ENCODE results near the gene SRPX2.

SRPX2 gene

GRCh38 chrX:100650841-100651240 is 6.8 kb downstream of the SRPX2 start:
- no peak for DNase-seq

- DNase-seq: no peak
Measured at GRCh38 chrX:100652266-100652665, 8.3 kb downstream of the SRPX2 start.

GRCh38 chrX:100654261-100654660 is 10.3 kb downstream of the SRPX2 start:
- peak in 1 of 2 experiments; percentile 14 for DNase-seq

- no peak for DNase-seq
Measured at GRCh38 chrX:100658941-100659381, 15.0 kb downstream of the SRPX2 start.

- no peak for DNase-seq
Measured at GRCh38 chrX:100659431-100660137, 15.6 kb downstream of the SRPX2 start.

- no peak for DNase-seq
Measured at GRCh38 chrX:100662170-100662569, 18.2 kb downstream of the SRPX2 start.

GRCh38 chrX:100662796-100663195 is 18.8 kb downstream of the SRPX2 start:
- DNase-seq: no peak

GRCh38 chrX:100663642-100664041 is 19.6 kb downstream of the SRPX2 start:
- no peak for DNase-seq

- no peak for DNase-seq
Measured at GRCh38 chrX:100672966-100673365, 29.0 kb downstream of the SRPX2 start.

GRCh38 chrX:100673397-100673953 is 29.5 kb downstream of the SRPX2 start:
- no peak for DNase-seq

GRCh38 chrX:100674705-100675104 is 30.7 kb downstream of the SRPX2 start:
- no peak for DNase-seq

- no peak for DNase-seq
Measured at GRCh38 chrX:100677611-100678181, 33.7 kb downstream of the SRPX2 start.

GRCh38 chrX:100680756-100681155 is 36.8 kb downstream of the SRPX2 start:
- DNase-seq: no peak

GRCh38 chrX:100681599-100681998 is 37.6 kb downstream of the SRPX2 start:
- DNase-seq: no peak

- DNase-seq: no peak
Measured at GRCh38 chrX:100682939-100683338, 38.9 kb downstream of the SRPX2 start.

- DNase-seq: peak; percentile 76 to 79
Measured at GRCh38 chrX:100685284-100685996, 41.4 kb downstream of the SRPX2 start.

- no peak for DNase-seq
Measured at GRCh38 chrX:100685997-100686305, 42.0 kb downstream of the SRPX2 start.

- DNase-seq: no peak
Measured at GRCh38 chrX:100687128-100687527, 43.1 kb downstream of the SRPX2 start.

GRCh38 chrX:100687546-100687945 is 43.5 kb downstream of the SRPX2 start:
- no peak for DNase-seq

GRCh38 chrX:100695302-100695701 is 51.3 kb downstream of the SRPX2 start:
- no peak for DNase-seq

GRCh38 chrX:100695991-100696390 is 52.0 kb downstream of the SRPX2 start:
- no peak for DNase-seq

GRCh38 chrX:100696699-100697351 is 52.8 kb downstream of the SRPX2 start:
- DNase-seq: no peak

- no peak for DNase-seq
Measured at GRCh38 chrX:100698551-100698950, 54.6 kb downstream of the SRPX2 start.

Measured in NCI-H2081 (cell line).